ENCODE results near the gene FOXD2. TPM values are rescaled to one million over a fixed set of nuclear protein-coding genes. Genes with fewer than 3 reads are reported as not detected.

FOXD2 gene
- total and polyA plus RNA-seq, 2 of the 4 experiments (the other 2 are of a cell fraction) = under 0.01 to 0.03 TPM

DNA sequence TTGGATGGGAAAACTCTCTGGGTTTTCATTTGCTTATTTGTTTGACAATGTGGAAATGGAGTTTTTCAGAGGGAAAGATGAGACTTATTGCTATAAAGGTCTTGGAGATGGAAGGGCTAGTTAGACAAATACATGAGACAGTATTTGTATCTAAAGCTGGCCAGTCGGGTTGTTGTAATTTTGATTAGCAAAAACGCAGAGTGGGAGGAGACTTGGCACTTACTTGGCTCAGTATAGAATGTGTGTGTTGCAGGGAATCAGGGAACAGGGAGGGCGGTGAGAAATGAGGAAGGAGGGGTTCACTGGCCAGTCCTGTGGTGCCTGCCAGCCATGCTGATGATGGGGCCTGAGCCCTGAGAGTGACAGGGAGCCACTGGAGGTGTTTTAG lies 27.8 kb upstream of the FOXD2 start:
- no peak overlapping the region for H3K14ac ChIP-seq (replicated peaks; ENCODE audit: low read depth, low read length)
- intact Hi-C loops (cut with micrococcal nuclease) (no loop called here), dilution Hi-C loops (cut with HindIII; ENCODE audit: low sequenced_read_pairs, unreplicated experiment) (no loop called here), in situ Hi-C loops (cut with MboI; ENCODE audit: low sequenced_read_pairs) (no loop called here)
- TF ChIP-seq MAZ (IDR thresholded peaks at IDR 0.05; ENCODE audit: borderline replicate concordance, low read depth, low read length) (no peak), RFX5 (IDR thresholded peaks at IDR 0.05; ENCODE audit: low read depth, low read length) (no peak), SMC3 (IDR thresholded peaks at IDR 0.05; ENCODE audit: low read depth, low read length) (no peak), CHD1 (IDR thresholded peaks at IDR 0.05; ENCODE audit: low read depth, low read length) (no peak), RAD21 (IDR thresholded peaks at IDR 0.05; ENCODE audit: low read length) (no peak)
- TF ChIP-seq, protein P1, sequence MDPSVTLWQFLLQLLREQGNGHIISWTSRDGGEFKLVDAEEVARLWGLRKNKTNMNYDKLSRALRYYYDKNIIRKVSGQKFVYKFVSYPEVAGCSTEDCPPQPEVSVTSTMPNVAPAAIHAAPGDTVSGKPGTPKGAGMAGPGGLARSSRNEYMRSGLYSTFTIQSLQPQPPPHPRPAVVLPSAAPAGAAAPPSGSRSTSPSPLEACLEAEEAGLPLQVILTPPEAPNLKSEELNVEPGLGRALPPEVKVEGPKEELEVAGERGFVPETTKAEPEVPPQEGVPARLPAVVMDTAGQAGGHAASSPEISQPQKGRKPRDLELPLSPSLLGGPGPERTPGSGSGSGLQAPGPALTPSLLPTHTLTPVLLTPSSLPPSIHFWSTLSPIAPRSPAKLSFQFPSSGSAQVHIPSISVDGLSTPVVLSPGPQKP (IDR thresholded peaks at IDR 0.05; ENCODE audit: borderline replicate concordance, low read depth, low read length) = no peak
- peak overlapping the region; percentile 48; the same call in 1 of the 2 replicates for H4K91ac ChIP-seq (ENCODE audit: insufficient read depth, low read depth, low read length)
- peaks cover 23% of the 10 kb centered on the region for H3K4me1 ChIP-seq (ENCODE audit: control insufficient read depth, insufficient read depth, low read length)
- no peak overlapping the region for H3K4me3 ChIP-seq (ENCODE audit: insufficient read depth, low read depth, low read length)
- ChIA-PET CTCF (no interaction called here), POLR2A (ENCODE audit: unreplicated experiment) (no interaction called here)
- H3K23ac ChIP-seq (ENCODE audit: low read depth, low read length) = no peak overlapping the region; the same call in 1 of the 2 replicates
- H2AK5ac ChIP-seq (ENCODE audit: low read depth, low read length) = peak overlapping the region; percentile 77; the same call in 1 of the 2 replicates
- 38% methylated on average over 3 of the region's 3 CpGs; no CpG with 5 or more reads in 1 of the 2 experiments for WGBS, 2 experiments (ENCODE audit: extremely low coverage in 2 of 2, insufficient read length in 1 of 2)
- BruUV-seq (replicated peaks) = no TSS peak
- H4K5ac ChIP-seq (ENCODE audit: low read depth, low read length) = no peak overlapping the region
- H4K8ac ChIP-seq (ENCODE audit: low read depth in 2 of 2, low read length in 2 of 2) = 0 out of 4 replicates have a peak overlapping the region, but pooled peaks of 1 of the 2 experiments have one; percentile 42
- peak overlapping the region; percentile 53 for H2AK9ac ChIP-seq (replicated peaks; ENCODE audit: low read depth, low read length, poor library complexity)
- peak overlapping the region; percentile 41; the same call in 1 of the 2 replicates for H2BK20ac ChIP-seq (ENCODE audit: low read depth, low read length)
- H3K9ac ChIP-seq (ENCODE audit: low read depth, low read length) = no peak overlapping the region
- H2BK120ac ChIP-seq (ENCODE audit: low read depth, low read length) = peak overlapping the region; percentile 75
- no peaks in the 10 kb centered on the region for H3K9me3 ChIP-seq (ENCODE audit: control insufficient read depth, insufficient read depth, low read length)
- DNase-seq (no peak), ATAC-seq (ENCODE audit: low read depth) (no peak)
- peaks cover 15% of the 10 kb centered on the region for H3K9me1 ChIP-seq (ENCODE audit: insufficient read depth, low read length)
- H2BK15ac ChIP-seq (ENCODE audit: low read depth, low read length) = no peak overlapping the region
- no peak overlapping the region for H3K56ac ChIP-seq (ENCODE audit: extremely low read depth, insufficient read depth, low read length)
- peaks cover 7% of the 10 kb centered on the region; the same call in 1 of the 2 replicates for H3K27me3 ChIP-seq (ENCODE audit: control insufficient read depth, insufficient read depth, low read length)
- H3K27ac ChIP-seq (ENCODE audit: insufficient read depth, low read length) = no peak overlapping the region
- no peak overlapping the region for H3K4me2 ChIP-seq (ENCODE audit: low read depth, low read length)
- H3K36me3 ChIP-seq (ENCODE audit: control insufficient read depth, insufficient read depth, low read length) = no peaks in the 10 kb centered on the region
- no peak overlapping the region for H3K18ac ChIP-seq (ENCODE audit: low read depth, low read length)
- no peaks in the 10 kb centered on the region for H4K20me1 ChIP-seq (ENCODE audit: insufficient read depth, low read length)
- peak overlapping the region; percentile 78 for H2AFZ ChIP-seq (replicated peaks; ENCODE audit: low read length, poor library complexity)
- no peaks in the 10 kb centered on the region for H3K79me1 ChIP-seq (ENCODE audit: low read depth in 1 of 2, low read length in 2 of 2)
- peak overlapping the region; percentile 88 for H3K4ac ChIP-seq (ENCODE audit: low read depth, low read length)
- H2BK5ac ChIP-seq (ENCODE audit: low read depth, low read length, poor library complexity, severe bottlenecking) = no peak overlapping the region

Measured in IMR-90 (cell line).